Measurements from ENCODE around the gene MYO16.
A peak's percentile ranks its signal among the peaks of the same experiment; 100 is the strongest.

The MYO16 gene

DNA sequence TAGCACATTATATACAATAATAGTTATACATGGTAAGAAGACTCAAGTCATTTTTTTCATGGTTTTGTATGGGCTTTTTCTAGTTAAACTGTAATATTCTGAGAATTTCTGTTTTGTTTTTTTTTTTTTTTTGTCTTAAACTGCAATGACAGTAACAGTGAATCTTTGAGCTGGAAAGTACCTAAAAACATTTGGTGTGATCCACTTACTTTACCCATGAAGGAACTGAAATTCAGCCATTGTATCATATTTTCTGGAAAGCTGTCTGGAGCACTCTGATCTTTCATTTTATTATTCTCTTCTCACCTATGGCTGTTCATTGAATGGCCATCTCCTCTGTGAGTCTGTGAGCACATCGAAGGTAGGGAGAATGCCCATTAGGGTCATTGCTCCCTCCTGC, 37.8 kb downstream of the MYO16 start:
- no peak for DNase-seq

GRCh38 chr13:108669381-108669780, 40.0 kb downstream of the MYO16 start:
- DNase-seq: no peak

- DNase-seq: no peak
Measured at GRCh38 chr13:108674346-108674745, 44.9 kb downstream of the MYO16 start.

DNA sequence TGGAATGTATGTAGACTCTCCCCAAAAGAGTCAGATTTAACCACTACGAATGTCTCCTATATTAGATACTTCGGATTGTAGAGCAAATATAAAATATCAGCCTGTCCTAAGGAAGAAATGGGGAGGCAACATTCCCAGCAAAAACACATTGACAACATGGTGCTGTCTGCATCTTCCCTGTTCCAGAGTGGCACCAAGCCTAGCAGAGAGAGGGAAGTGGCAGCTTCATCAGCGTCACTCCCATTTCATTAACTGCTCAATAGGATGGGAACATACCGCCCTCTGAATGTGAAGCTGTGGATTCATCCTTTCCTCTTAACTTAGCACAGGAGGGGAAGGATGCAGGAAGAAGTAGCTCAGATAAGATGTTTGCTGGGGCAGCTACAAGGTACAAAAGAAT, 45.4 kb downstream of the MYO16 start:
- DNase-seq: no peak

- DNase-seq: no peak
Measured at GRCh38 chr13:108676620-108677019, 47.2 kb downstream of the MYO16 start.

DNA sequence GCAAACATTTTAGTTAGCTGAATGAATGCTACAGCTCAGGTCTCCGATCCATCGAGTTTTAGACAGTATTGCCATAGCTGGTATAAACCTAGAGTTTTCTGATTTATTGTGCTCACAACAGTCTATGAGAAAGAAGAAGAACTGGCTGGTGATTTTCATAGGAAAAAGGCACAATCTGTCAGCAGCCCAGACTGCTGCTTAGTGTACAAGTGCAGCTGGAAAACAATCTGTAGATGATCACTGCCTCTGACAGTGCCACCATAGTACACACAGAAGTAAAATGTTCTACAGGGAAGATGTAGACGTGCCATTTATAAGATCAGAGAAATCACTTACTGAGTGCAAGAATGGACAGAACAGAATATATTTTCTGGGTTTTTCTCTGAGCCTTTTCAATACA, 48.4 kb downstream of the MYO16 start:
- DNase-seq: no peak

DNA sequence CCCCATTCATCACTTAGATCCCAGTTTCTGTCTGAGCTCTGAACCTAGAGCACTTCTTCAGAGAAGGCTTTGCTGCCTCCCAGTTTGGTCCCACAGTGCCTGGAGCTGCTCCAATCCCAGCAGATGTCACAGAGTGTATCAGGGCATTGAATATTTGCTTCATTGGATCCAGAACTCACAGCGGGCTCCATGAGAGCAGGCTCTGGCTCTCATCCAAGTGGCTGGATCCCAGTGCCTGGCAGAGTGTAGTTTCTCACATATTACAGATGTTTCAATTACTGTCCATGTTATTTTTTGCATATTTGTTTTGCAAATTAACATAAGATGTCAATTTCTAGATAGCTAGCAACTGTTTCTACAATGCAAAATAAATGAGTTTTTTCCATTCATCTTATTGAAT, 50.6 kb downstream of the MYO16 start:
- DNase-seq: no peak

DNA sequence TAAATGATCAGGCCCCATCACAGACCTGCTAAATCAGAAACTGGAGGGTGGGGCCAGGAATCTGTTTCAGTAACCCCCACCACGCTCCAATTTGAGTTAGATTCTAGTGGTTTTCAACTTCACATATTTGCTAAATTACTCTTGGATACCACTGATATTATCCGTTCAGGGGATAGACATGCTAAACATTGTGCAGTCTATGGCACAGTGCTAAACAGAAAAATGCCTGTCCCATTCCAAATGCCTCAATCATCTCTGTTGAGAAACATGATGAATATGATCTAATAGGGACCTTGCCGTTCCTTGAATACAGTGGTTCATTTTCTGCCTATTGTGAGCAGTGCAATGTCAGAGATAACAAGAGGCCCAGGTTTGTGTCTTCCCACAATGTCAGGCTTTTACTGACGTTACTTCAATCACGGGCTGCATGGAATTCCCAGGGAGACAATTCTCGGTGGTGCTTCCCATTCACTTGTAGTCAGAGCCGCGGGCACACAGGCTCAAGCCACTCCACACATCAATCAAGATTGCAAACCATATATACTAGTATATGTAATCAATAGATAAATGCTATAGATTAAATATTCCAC, 52.7 kb downstream of the MYO16 start:
- peak; percentile 73 for DNase-seq

DNA sequence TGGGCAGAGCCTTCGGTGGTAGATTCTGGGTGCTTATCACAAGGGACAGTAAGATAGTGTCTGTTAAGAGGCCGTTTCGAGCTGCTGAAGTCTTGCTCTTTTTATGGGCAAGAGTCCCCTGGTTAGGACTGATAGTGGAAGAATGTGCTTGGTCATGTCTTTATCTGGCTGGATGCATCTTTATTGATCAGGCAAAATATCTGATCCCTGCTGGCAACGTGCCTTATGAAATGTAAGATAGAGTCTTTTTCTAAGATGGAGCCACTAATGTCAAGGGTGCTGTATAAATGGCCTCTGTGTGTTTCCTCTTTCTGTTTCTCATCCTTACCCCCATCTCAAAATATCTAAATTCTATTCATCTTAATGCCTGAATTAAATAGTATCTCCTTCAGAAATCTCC, 53.3 kb downstream of the MYO16 start:
- DNase-seq: no peak

GRCh38 chr13:108686027-108686426, 56.6 kb downstream of the MYO16 start:
- DNase-seq: no peak

DNA sequence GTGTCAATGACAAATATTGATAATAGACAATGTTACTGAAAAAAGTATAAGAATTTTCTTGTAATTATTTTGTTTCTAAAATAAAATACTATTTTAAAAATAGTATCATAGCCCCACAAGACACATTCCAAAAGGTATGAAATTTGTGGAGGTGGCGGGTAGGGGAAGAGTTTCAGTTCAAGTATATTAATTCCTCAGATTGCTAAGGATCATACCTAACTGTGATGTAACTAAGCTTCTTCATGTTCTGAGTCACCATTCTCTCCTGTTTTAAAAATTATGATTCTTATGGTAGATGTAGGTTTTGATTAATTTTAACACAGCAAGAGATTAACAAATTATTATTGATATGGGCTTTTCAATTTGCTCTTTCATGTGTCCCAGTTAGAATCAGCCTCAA, 61.3 kb downstream of the MYO16 start:
- no peak for DNase-seq

DNA sequence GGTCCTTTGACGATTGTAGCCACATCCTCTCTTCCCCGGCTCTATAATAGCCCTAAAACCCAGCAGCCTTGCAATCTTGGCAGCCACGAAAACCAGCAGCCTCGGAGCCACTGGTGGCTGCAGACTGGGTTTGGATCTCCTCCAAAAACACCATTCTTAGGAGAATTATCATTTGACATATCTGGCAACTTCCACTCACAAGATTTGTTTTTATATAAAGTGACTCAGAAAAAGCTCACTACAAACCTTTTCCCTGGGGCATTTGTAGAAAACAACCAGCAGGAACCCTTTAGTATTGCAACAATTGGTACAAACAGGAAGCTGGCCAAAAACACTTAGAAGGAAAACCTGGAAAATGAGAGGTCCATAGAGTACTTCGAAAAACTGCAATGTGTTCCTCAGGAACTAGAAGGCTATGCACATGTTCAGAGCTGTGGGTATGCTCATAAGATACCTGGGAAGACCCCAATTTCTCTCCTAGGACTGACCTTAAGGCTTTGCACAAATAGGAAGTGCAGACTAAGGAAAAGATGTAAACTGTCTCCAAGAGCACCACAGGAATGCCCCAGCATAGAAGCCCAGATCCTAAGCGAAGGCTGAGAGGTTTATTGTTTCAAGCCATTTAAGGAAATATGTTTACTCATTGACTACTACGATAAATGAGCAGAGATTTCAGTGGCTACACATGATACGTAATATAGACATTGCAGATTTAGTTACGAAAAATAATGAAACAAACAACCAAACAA, 71.2 kb downstream of the MYO16 start:
- DNase-seq: peak; percentile 22

DNA sequence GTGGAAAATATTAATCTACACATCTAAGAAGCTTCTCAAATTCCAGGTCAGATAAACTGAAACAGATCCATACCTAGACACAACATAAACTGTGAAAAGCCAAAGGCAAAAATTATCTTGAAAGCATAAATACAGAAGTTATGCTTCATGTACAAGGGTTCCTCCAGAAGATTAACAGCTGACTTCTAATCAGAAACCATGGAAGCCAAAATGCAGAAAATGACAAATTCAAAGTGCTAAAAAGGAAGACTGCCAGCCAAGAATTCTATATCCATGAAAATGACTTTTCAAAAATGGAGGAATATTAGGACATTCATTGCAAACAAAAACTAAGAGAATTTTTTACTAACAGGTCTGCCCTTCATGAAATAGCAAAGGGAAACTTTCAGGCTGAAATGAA, 72.8 kb downstream of the MYO16 start:
- DNase-seq: no peak

- no peak for DNase-seq
Measured at GRCh38 chr13:108705031-108705430, 75.6 kb downstream of the MYO16 start.

DNA sequence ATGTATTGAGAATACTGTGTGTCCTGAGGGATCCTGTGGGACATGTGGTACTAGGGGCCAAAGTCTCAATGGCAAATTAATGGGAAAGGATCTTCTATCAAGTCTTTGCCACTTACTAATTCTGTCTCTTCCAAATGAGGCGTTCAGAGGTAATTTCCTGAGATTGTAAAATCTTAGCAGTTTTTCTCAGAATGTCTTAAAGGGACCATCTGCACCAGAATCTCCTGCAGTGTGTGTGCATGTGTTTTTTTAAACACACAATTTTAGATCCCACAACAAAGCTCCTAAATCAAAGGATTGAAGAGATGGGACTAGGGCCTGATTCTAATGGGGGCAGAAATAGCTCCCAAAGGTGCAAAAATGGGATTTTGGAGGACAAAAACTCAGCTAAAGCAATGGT, 78.2 kb downstream of the MYO16 start:
- no peak for DNase-seq

- DNase-seq: no peak
Measured at GRCh38 chr13:108708921-108709320, 79.5 kb downstream of the MYO16 start.

GRCh38 chr13:108711386-108711785, 82.0 kb downstream of the MYO16 start:
- no peak for DNase-seq

DNA sequence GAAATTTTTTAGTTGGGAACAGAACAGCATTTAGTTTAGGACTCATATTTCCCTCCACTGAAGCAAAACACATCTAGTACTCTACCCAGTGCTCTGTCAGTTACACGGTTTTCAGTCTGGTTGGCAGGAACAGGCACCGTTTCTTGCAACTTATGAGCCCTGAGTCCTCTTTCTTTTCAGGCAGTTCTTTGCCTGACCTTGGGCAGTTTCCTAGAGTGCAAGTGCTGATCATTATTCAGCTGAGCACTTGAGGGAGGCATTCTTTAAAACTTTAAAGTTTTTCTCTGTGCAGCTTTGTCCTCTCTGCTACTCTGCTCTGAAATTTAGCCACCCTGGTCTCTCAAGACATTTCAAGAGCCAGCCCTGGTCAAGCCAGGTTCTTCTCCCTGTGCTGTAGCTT, 96.1 kb downstream of the MYO16 start:
- DNase-seq: no peak

DNA sequence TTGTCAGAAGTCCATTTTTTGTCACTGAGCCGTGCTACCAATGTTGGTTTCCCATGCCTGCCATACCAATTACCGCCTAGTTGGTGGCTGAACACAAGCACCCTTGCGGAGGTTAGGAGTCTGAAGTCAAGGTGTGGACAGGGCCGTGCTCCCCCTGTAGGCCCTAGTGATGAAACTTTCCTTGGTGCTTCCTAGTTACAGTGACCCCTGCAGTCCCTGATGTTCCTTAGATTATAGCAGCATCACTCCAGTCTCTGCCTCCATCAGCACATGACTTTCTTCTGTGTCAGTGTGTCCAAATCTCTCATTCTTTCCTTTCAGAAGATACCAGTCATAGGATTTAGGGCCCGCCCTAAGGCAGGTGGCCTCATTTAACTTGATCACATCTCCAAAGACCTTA, 99.0 kb downstream of the MYO16 start:
- no peak for DNase-seq

DNA sequence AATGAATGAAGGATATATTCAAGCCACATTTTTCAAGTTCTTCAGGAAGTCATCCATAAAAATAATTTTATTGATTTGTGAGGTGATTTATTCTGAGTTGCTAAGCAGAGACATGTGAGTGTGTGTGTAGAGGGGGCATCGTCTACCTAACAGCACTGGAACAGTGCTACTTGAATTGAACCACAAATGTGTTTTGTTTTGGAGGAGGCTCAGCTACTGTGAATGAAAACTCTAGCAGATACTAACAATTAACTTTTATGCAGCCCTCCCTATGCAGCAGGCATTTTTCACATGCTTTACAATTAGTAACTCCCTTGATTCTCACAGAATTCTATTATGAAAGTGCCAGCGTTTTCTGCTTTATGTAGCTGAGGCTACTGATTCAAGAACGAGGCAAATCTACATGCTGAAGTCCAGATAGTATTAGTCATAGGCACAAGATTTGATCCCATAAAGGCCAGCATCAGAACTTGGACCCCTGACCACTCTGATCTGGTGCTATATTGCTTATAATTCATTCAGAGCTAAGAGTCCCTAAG, 103.7 kb downstream of the MYO16 start:
- no peak for DNase-seq

DNA sequence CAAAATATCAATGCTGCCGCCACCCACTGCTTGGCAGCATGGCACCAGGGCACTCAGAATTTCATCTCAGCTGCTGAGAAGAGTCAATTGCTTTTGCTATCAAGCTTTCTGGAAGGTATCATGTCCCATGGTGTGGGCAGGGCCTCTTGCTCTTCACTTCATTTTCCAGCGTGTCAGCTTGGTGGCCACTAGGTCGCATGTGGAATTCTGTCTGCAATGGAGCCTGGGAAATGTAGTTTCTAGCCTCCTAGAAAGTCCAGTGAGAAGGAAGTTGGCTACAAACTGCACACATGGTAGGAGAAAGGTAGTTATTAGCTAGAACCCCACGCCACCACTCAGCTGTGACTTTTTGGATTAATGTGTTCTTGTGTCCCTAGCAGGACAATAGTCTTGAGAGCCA, 105.3 kb downstream of the MYO16 start:
- DNase-seq: no peak

DNA sequence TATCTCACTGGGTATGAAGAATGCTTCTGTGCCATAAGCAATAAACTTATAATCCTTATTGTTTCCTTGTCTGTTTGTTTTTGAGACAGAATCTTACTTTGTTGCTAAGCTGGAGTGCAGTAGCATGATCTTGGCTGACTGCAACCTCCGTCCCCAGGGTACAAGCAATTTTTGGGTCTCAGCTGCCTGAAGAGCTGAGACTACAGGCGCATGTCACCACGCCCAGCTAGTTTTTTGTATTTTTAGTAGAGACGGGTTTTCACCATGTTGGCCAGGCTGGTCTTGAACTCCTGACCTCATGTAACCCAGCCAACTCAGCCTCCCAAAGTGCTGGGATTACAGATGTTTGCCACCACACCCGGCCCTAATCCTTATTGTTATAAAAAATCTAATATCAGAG, 112.5 kb downstream of the MYO16 start:
- DNase-seq: no peak

DNA sequence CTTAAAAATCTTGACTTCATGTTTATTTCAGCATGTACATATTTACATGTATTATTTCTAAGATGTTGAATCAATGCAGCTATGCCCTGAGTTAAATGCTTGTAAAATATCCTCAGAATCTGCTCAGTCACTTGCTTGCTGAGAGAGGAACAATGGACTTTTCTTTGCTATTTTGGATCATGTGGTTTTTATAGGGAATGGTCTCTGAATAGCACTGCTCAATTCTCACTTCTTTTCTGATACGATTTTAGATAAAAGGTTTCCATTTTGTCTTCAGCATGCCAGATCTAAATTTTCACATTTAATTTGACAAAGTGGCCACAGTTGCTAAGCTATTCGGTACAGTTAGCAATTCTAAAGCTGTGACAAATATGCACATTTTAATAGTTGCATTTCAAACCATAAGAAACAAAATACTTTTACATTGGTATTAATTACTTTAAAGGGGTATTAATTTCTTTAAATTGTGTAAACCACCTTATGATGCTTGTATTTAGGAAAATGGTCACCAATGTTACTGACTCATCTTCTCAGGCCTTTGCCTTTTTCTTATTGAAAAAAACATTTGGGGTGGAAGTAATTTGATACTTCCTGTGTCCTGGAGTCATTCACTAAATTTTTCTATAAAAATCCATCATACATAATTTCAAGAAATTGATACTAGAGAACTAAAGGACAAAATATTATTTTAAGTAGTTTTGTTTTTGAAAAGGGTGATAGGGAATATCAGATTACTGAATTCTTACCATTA, 113.5 kb downstream of the MYO16 start:
- no peak for DNase-seq

DNA sequence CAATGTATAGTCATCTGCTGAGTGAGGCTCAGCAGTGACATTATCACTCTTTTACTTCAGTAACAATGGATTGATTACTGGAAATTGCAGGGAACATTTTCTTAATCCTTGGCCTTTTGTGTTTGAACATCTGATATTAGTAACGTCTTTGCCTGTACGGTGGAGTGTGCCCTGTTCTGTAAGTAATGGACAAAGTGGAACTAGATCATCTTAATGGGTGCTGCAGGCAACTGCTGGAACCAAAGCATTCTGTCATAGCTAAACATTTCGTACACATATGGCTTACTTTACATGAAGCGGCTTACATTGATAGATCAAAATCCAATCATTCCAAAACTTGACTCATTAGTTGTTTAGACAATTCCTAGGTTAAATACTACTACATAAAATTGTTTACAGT, 114.1 kb downstream of the MYO16 start:
- DNase-seq: no peak
